ENCODE results near the gene DST.

GRCh38 chr6:56671651-56672461 is 29.2 kb upstream of the DST start:
- no peak for TF ChIP-seq CTCF (IDR thresholded peaks at IDR 0.05; ENCODE audit: low read depth, low read length, poor library complexity, severe bottlenecking)
- no peak for TF ChIP-seq EZH2phosphoT487 (IDR thresholded peaks at IDR 0.05; ENCODE audit: borderline replicate concordance, low read length)

Data from DOHH2 (cell line).